Measurements from ENCODE around the gene TAGLN.

DNA sequence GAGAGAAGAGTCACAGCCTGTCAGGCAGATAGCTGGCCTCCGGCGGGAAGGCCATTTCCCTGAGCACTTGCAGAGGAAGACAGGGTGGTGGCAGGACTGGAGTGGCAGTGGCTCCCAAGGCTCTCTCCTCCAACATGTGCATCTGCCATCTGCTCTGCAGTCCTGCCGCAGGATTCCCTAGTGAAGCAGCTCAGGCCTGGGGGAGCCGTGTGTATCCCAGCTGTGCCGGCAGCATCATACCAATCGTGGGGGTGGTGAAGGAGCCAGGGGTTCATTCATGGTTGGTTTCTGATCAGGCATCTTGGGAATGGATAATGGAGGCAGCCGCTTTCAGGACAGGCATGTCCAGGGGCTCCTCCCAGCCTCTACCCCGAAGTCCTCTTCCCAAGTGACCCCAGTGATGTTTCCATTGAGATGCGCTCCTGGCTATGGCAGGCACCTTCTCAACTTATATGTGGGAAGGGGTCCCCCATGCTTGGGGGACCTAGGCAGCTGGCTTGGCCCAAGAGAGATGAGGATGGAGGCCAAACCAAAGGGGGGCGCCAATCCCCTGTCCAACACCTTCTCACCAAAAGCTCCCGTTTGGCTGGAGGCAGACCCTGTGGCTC, 6.1 kb downstream of the TAGLN start:
- TF ChIP-seq POLR2AphosphoS5 (IDR thresholded peaks at IDR 0.05; ENCODE audit: low read depth, low read length): no peak
- no peak for TF ChIP-seq POLR2A (IDR thresholded peaks at IDR 0.05; ENCODE audit: low read depth, low read length)
- TF ChIP-seq TAF1 (IDR thresholded peaks at IDR 0.05; ENCODE audit: borderline replicate concordance, low read depth, low read length): no peak

Data from GM12892 (cell line).